HUES48 (cell line): ENCODE measurements around the gene RGS17.
"Not testable (repeated sequence)": the region's sequence is repeated elsewhere in the genome, so short reads cannot be mapped to it uniquely, and the experiment has no call there.

ENCODE experiments used
- H3K27ac ChIP-seq: one replicate; pipeline ENCODE4 v1.7.0; 2013; ENCODE audit warnings: low read depth, low read length, inconsistent platforms
- H3K27me3 ChIP-seq: 2 replicates; pipeline ENCODE4 v1.6.1; 2013; ENCODE audit warnings: mild to moderate bottlenecking, low read length; ENCODE audit not compliant: control insufficient read depth, insufficient read depth
- H3K36me3 ChIP-seq: 2 replicates; pipeline ENCODE4 v1.6.1; 2013; ENCODE audit warnings: low read length; ENCODE audit not compliant: control insufficient read depth, insufficient read depth
- H3K4me1 ChIP-seq: 2 replicates; pipeline ENCODE4 v1.6.1; 2013; ENCODE audit warnings: mild to moderate bottlenecking, low read length; ENCODE audit not compliant: control insufficient read depth, insufficient read depth
- H3K4me3 ChIP-seq: 2 replicates; pipeline ENCODE4 v1.5.1; 2013; ENCODE audit warnings: mild to moderate bottlenecking, low read depth, low read length
- H3K9ac ChIP-seq: 2 replicates; pipeline ENCODE4 v1.6.1; 2013; ENCODE audit warnings: mild to moderate bottlenecking, low read depth, low read length, moderate library complexity
- H3K9me3 ChIP-seq: 2 replicates; pipeline ENCODE4 v1.6.1; 2013; ENCODE audit warnings: low read length; ENCODE audit not compliant: control insufficient read depth, insufficient read depth

RGS17 gene

DNA sequence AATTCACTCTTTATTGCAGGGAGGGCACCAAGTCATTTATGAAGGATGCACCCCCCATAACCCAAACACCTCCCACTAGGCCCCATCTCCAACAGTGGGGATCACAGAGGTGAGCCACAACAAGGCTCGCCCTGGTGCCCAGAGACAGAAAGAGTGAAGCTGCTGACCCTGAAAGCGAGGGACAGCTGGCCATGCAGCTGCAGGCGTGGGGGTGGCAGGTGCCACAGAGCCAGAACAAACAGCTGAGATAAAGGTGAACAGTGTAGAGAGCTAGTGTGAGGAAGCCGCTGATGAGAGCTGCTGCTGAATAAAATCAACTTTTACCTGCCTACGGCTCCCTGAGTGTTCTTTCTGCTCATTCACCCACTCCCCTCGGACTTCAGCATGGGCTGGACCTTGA, 18.8 kb upstream of the RGS17 start:
- Histone ChIP-seq H3K9ac (no peak overlapping the region), H3K36me3 (no peaks in the 10 kb centered on the region), H3K27me3 (no peaks in the 10 kb centered on the region), H3K4me1 (no peaks in the 10 kb centered on the region), H3K4me3 (no peak overlapping the region), H3K27ac (no peak overlapping the region), H3K9me3 (no peaks in the 10 kb centered on the region)

DNA sequence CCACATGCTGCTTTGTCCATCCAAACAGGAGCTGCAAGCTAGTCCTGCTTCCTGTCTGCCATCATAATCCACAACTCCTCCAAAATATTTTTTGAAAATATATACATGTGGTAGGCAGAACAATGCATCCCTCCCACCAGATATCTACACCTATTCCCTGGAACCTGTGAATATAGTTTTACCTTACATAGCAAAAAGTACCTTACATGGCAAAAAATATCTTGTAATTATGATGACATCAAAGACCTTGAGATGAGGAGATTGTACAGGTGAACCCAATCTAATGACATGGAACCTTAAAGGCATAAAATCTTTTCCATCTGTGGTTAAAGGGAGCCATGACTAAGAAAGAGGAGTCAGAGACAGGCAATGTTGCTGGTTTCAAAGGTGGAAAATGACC, 15.3 kb upstream of the RGS17 start:
- Histone ChIP-seq H3K4me3 (no peak overlapping the region), H3K9me3 (no peaks in the 10 kb centered on the region), H3K9ac (no peak overlapping the region), H3K27me3 (no peaks in the 10 kb centered on the region), H3K27ac (no peak overlapping the region), H3K4me1 (no peaks in the 10 kb centered on the region), H3K36me3 (no peaks in the 10 kb centered on the region)

DNA sequence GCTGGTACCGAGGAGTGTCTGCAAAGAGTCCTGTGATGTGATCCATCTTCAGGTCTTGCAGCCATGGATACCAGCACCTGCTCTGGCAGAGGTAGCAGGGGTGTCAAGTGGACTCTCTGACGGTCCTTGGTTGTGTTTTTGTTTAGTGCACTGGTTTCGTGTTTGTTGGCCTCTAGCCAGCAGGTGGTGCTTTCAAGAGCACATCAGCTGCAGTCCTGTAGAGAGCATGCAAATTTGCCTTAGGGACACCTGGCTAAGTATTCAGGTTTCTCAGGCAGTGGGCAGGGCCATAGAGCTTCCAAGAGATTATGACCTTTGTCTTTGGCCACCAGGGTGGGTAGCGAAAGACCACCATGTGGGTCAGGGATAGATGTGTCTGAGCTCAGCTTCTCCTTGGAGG, 14.5 kb upstream of the RGS17 start:
- Histone ChIP-seq H3K9ac (no peak overlapping the region), H3K27ac (no peak overlapping the region), H3K36me3 (no peaks in the 10 kb centered on the region)

DNA sequence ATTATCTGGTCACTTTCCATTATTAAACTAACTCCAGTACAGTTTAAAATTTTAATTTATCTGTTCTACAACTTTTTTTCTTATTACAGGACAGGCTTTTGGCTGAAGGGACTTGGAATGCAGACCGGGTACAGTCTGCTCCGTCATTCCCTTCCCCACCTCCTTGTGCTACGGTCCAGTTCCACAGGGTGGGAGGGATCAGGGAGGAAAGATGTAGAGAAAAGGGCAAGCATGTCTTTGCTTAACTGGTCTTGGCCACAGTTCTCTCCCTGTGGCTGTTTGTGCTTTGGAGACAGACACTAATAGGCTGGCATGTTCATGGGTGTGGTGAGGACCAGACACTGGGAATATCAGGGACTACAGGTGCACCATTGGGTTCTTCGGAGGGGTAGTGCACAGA, 12.1 kb upstream of the RGS17 start:
- no peaks in the 10 kb centered on the region for H3K36me3 ChIP-seq
- H3K4me1 ChIP-seq: no peaks in the 10 kb centered on the region
- no peak overlapping the region for H3K4me3 ChIP-seq
- H3K9ac ChIP-seq: no peak overlapping the region
- no peaks in the 10 kb centered on the region for H3K27me3 ChIP-seq
- H3K9me3 ChIP-seq: no peaks in the 10 kb centered on the region
- no peak overlapping the region for H3K27ac ChIP-seq

More for the DNA sequence above, 14.5 kb upstream of the RGS17 start:
- H3K27me3 ChIP-seq: no peaks in the 10 kb centered on the region
- H3K4me3 ChIP-seq: no peak overlapping the region
- H3K9me3 ChIP-seq: no peaks in the 10 kb centered on the region
- H3K4me1 ChIP-seq: no peaks in the 10 kb centered on the region

DNA sequence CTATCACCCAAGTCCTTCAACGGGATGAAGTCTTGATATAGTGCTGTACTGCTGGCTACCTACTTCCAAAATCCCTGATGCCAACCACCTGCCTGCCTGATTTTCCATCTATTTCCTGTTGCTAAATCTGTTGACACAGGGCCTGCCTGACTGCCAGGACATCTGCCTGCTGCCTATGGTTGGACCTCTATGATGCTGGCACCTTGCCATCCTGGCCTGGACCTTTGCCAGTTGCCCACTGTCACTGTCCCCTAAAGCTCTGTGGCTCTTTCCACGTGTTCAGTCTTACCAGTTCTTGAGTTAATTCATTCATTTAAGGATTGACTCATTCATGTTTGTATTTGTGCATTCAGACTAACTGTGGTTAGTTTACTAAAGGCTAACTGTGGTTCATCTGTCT, 9.2 kb upstream of the RGS17 start:
- no peak overlapping the region for H3K4me3 ChIP-seq
- H3K36me3 ChIP-seq: no peaks in the 10 kb centered on the region
- no peaks in the 10 kb centered on the region for H3K4me1 ChIP-seq
- no peak overlapping the region for H3K27ac ChIP-seq
- no peaks in the 10 kb centered on the region for H3K9me3 ChIP-seq
- H3K27me3 ChIP-seq: no peaks in the 10 kb centered on the region
- no peak overlapping the region for H3K9ac ChIP-seq

DNA sequence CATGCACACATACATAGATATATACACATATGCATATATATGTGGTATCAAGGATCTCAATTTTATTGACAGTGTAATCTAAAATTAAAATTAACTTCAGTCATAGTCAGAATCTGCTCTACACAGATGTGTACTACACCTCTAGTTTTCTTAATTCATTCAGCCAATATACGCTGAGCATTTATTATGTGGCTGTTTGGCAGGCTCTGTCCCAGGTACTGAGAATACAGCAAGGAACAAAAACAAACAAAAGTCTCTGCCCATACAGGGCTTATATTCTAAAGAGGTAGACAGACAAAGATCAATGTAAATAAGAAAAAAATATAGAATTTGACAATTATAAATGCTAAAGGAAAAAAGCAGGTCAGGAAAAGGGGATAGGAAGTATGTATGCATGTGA, 7.8 kb upstream of the RGS17 start:
- Histone ChIP-seq H3K36me3 (no peaks in the 10 kb centered on the region), H3K9ac (no peak overlapping the region), H3K27me3 (no peaks in the 10 kb centered on the region), H3K27ac (no peak overlapping the region), H3K4me1 (no peaks in the 10 kb centered on the region), H3K4me3 (no peak overlapping the region), H3K9me3 (no peaks in the 10 kb centered on the region)

DNA sequence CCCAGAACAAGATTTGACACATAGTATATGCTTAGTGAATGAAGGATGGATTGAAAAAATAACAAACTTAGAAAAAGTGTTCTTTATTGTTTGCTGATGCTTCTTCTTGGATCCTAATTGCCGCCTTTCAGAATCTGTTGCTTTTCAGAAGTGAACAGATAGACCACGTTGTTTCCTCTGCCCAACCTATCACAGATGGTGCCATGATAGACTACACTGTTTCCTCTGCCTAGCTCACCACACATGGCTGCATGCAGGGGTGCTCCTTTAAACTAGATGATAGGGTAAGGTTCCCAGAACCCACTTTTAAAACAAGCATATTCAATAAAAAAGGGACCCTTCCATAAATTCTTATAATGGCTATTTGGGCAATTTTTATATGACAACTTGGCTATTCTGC, 4.6 kb upstream of the RGS17 start:
- no peak overlapping the region for H3K9ac ChIP-seq
- H3K4me1 ChIP-seq: 0 out of 2 replicates have a peak, but pooled peaks cover 4% of the 10 kb centered on the region
- H3K27me3 ChIP-seq: peaks cover 11% of the 10 kb centered on the region
- H3K36me3 ChIP-seq: no peaks in the 10 kb centered on the region
- H3K27ac ChIP-seq: no peak overlapping the region
- no peak overlapping the region for H3K4me3 ChIP-seq
- no peaks in the 10 kb centered on the region for H3K9me3 ChIP-seq

DNA sequence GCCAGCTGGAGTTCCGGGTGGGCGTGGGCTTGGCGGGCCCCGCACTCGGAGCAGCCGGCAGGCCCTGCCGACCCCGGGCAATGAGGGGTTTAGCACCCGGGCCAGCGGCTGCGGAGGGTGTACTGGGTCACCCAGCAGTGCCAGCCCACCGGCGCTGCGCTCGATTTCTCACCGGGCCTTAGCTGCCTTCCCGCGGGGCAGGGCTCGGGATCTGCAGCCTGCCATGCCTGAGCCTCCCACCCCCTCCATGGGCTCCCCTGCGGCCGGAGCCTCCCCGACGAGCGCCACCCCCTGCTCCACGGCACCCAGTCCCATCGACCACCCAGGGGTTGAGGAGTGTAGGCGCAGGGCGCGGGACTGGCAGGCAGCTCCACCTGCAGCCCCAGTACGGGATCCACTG, 2.6 kb upstream of the RGS17 start:
- Histone ChIP-seq H3K4me1 (peaks cover 15% of the 10 kb centered on the region), H3K27me3 (peaks cover 29% of the 10 kb centered on the region)
- not testable (repeated sequence) for H3K4me3 ChIP-seq, H3K9me3 ChIP-seq, H3K27ac ChIP-seq, H3K9ac ChIP-seq, H3K36me3 ChIP-seq

DNA sequence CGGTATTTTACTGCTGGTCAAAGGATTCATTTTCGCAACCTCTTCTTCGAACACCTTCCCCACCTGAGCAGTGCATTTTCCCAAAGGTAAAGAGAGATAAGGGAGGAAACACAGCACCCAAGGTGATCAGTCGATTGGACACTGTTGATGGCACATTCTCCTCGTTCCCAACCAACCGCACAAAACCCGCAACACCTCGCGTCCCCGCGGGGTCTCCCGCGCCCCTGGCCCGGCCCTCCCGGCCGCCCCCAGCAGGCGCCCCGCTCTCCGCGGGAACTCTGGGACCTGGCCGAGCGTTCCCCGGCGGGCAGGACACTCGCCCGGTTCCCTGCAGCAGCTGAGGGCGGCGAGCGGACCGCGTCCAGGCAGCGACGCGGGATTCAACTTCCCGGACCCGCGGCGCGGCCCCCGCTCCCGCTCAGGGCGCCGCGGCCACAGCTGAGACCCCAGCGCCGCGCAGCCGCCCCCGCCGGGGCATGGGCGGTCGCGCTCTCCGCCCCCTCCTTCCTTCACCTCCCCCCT, 506 bp downstream of the RGS17 start:
- Histone ChIP-seq H3K4me3 (peak overlapping the region; percentile 87), H3K27ac (peak overlapping the region; percentile 72), H3K9ac (no peak overlapping the region; the same call in 1 of the 2 replicates), H3K36me3 (no peaks in the 10 kb centered on the region), H3K27me3 (peaks cover 31% of the 10 kb centered on the region), H3K4me1 (peaks cover 15% of the 10 kb centered on the region), H3K9me3 (no peaks in the 10 kb centered on the region)

DNA sequence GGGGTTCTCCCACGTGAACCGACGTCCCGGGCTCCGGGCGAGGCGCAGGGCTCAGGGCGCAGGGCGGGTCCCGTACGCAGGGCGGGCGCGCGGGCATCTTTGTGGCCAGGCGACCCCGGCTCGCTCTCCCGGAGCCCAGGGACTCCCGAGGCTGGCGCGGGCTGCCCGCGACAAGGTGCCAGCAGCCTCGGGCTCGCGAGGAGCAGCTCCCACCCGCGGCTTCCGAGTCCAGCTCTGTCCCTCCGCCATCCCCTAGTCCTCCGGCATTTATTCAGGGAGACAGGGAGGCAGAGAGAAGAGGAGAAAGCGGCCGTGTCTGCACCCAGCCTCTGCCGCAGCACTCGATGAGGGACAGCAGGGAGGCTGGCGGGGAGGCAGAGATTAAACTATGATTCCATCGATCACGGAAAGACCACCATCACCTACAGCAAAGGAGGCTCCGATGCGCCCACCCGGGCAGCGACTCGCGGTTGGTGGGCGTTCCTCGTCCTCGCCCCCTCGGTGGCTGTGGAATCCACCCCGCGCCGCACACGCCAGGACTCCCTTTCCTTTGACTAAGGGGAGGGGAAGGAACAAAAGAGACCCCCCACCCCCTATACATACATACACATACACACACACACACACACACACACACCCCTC, 1.1 kb downstream of the RGS17 start:
- no peak overlapping the region for H3K27ac ChIP-seq
- H3K4me1 ChIP-seq: peaks cover 15% of the 10 kb centered on the region
- no peaks in the 10 kb centered on the region for H3K36me3 ChIP-seq
- no peak overlapping the region; the same call in 1 of the 2 replicates for H3K9ac ChIP-seq
- H3K27me3 ChIP-seq: peaks cover 31% of the 10 kb centered on the region
- H3K4me3 ChIP-seq: peak overlapping the region; percentile 87
- H3K9me3 ChIP-seq: no peaks in the 10 kb centered on the region

DNA sequence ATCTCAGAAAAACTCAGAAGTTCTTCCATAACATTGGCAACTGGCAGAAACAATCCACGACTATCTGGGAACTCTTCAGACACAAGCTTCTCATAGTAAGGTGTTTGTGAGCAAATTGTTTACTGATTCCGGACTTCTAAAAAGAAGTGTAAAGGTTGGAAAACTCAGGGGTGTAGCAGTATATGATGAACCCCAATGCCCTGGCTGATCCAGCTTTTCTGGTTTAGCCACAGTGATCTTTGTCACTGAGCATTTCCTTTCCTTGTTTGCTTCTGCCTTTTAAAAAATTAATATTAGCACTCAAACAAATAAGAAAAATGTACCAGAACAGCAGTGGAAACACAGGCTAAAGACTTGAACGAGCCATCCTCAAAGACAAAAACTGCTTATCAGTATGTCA, 4.9 kb downstream of the RGS17 start:
- H3K4me1 ChIP-seq: peaks cover 14% of the 10 kb centered on the region
- H3K4me3 ChIP-seq: no peak overlapping the region
- no peaks in the 10 kb centered on the region for H3K36me3 ChIP-seq
- no peak overlapping the region for H3K9ac ChIP-seq
- no peak overlapping the region for H3K27ac ChIP-seq
- peaks cover 20% of the 10 kb centered on the region for H3K27me3 ChIP-seq
- H3K9me3 ChIP-seq: no peaks in the 10 kb centered on the region
